ENCODE data around the gene AS3MT.
"Not testable (repeated sequence)": the region's sequence is repeated elsewhere in the genome, so short reads cannot be mapped to it uniquely, and the experiment has no call there.

Gene AS3MT

DNA sequence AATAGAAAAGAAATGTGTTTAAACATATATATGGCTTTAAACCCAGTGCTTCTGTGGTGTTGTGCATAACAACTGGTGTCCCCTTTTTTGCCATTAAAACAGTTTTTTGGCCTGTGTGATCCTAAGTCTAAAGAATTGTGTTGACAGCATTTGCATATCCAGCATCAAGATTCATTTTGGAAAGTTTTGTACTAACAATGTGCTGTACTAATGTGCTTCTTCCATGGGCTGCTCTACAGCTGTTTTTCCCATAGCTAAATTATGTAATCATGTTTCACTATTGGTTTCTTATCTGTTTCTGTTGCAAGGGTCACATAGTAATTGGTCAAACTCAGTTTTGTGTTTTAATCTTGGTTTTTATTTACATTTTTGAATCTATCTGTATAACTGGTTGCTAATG, 54.3 kb downstream of the AS3MT start:
- no peak overlapping the region for H3K4me3 ChIP-seq (ENCODE audit: low read depth, low read length)
- TF ChIP-seq, protein P1, sequence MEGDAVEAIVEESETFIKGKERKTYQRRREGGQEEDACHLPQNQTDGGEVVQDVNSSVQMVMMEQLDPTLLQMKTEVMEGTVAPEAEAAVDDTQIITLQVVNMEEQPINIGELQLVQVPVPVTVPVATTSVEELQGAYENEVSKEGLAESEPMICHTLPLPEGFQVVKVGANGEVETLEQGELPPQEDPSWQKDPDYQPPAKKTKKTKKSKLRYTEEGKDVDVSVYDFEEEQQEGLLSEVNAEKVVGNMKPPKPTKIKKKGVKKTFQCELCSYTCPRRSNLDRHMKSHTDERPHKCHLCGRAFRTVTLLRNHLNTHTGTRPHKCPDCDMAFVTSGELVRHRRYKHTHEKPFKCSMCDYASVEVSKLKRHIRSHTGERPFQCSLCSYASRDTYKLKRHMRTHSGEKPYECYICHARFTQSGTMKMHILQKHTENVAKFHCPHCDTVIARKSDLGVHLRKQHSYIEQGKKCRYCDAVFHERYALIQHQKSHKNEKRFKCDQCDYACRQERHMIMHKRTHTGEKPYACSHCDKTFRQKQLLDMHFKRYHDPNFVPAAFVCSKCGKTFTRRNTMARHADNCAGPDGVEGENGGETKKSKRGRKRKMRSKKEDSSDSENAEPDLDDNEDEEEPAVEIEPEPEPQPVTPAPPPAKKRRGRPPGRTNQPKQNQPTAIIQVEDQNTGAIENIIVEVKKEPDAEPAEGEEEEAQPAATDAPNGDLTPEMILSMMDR (IDR thresholded peaks at IDR 0.05; ENCODE audit: borderline replicate concordance, insufficient read depth, low read depth, low read length): no peak

DNA sequence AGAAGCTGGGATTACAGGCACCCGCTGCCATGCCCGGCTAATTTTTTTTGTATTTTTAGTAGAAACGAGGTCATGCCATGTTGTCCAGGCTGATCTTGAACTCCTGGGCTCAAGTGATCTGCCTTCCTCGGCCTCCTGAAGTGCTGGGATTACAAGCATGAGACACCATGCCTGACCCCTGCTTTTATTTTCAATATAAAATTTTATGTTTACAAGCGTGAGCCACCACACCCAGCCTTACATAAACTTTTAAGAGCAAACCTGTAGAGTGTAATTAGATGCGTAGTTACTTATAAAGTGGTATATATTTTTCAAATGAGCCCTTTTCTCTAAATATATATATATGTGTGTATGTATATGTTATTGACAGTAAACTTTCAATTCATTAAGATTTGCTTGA, 57.6 kb downstream of the AS3MT start:
- H3K4me3 ChIP-seq (ENCODE audit: low read depth, low read length): no peak overlapping the region
- TF ChIP-seq, protein P1 (IDR thresholded peaks at IDR 0.05; ENCODE audit: borderline replicate concordance, insufficient read depth, low read depth, low read length): no peak

DNA sequence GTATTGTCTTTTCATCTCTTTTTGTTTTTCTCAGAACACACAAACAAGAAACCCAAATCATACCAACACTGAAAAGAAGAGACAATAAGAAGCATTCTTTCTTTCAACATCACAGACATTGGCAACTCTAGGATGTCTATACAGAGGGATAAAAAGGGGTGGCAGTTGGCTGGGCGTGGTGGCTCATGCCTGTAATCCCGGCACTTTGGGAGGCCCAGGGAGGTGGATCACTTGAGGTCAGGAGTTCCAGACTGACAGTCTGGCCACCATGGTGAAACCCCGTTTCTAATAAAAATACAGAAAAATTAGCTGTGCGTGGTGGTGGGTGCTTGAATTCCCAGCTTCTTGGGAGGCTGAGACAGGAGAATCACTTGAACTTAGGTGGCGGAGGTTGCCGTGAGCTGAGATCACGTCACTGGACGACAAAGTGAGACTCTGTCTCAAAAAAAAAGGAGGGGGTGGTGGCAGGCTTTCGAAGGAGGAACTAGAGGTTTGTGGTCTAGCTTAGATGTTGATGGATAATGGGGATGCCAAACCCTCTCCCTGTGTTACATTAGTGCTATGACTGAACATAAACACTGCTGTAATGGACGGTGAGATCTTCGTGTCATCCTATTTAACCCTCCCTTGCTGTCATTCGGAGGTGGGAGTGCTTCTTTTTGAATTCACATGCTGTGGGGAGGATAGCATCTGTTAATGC, 58.2 kb downstream of the AS3MT start:
- TF ChIP-seq, protein P1 (IDR thresholded peaks at IDR 0.05; ENCODE audit: borderline replicate concordance, insufficient read depth, low read depth, low read length): no peak
- no peak overlapping the region for H3K4me3 ChIP-seq (ENCODE audit: low read depth, low read length)

DNA sequence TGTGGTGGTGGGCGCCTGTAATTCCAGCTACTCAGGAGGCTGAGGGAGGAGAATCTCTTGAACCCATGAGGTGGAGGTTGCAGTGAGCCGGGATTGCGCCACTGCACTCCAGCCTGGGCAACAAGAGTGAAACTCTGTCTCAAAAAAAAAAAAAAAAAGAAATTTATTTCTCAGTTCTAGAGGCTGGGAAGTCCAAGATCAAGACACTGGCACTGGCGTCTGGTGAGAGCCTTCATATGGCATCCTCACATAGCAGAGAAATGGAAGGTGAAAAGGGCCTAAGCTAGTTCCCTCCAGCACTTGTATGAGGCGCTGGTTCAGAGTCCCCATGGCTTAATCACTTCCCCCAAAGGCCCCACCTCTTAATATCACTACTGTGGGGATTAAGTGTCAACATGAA, 59.2 kb downstream of the AS3MT start:
- H3K4me3 ChIP-seq (ENCODE audit: low read depth, low read length): not testable (repeated sequence)

DNA sequence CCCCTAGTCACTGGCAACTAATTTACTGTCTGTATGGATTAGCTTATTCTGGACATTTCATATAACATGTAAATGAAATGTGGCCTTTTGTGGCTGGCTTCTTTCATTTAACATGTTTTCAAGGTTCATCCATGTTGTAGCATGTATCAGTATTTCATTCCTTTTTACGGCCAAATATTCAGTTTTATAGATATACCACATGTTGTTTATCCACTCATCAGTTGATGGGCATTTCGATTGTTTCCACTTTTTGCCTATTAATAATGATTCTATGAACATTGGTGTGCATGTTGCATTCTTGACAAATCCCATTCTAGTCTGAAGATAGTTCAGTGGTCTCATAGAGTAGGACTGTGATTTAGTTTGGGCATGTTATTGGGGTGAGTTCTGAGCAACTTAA, 61.5 kb downstream of the AS3MT start:
- TF ChIP-seq, protein P1 (IDR thresholded peaks at IDR 0.05; ENCODE audit: borderline replicate concordance, insufficient read depth, low read depth, low read length): no peak

DNA sequence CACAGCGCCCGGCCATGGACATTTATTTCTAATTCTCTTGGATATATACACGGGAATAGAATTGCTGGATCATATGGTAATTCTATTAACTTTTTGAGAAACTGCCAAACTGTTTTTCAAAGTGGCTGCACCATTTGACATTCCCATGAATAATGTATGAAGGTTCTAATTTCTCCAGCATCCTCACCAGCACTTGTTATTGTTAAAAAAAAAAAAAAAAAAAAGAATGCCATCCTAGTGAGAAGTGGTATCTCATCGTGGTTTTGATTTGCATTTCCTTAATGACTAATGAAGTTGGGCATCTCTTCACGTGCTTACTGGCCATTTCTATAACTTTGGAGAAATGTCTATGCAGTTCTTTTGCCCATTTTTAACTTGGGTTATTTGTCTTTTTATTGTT, 62.4 kb downstream of the AS3MT start:
- H3K4me3 ChIP-seq (ENCODE audit: low read depth, low read length): no peak overlapping the region
- TF ChIP-seq, protein P1 (IDR thresholded peaks at IDR 0.05; ENCODE audit: borderline replicate concordance, insufficient read depth, low read depth, low read length): no peak

More for the DNA sequence above, 61.5 kb downstream of the AS3MT start:
- H3K4me3 ChIP-seq (ENCODE audit: low read depth, low read length): no peak overlapping the region

DNA sequence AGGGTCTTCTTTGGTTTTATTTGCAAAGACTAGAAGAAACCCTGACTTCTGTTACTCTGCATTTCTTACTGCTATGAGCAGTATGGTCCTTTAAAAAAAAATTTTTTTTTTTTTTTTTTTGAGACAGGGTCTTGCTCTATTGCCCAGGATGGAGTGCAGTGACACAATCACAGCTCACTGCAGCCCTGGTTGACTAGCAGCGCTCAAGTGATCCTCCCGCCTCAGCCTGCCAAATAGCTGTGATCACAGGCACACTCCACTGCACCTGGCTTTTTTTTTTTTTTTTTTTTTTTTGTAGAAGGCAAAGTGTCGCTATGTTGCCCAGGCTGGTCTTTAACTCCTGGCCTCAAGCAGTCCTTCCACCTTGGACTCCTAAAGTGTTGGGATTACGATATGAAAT, 66.2 kb downstream of the AS3MT start:
- TF ChIP-seq, protein P1 (IDR thresholded peaks at IDR 0.05; ENCODE audit: borderline replicate concordance, insufficient read depth, low read depth, low read length): no peak
- H3K4me3 ChIP-seq (ENCODE audit: low read depth, low read length): no peak overlapping the region

Data from GM12875 (cell line).